HG03558 (cell line): ENCODE measurements around the gene CNST.
A peak's percentile ranks its signal among the peaks of the same experiment; 100 is the strongest.
"Not testable (repeated sequence)": the region's sequence is repeated elsewhere in the genome, so short reads cannot be mapped to it uniquely, and the experiment has no call there.

ENCODE experiments used
- ATAC-seq: cut with Tn5 transposase; IDR thresholded peaks from one replicate; pipeline ENCODE4 v1.9.1; 2021; ENCODE audit warnings: moderate number of reproducible peaks; ENCODE audit not compliant: unreplicated experiment; ENCODE audit errors: extremely low read depth

CNST gene

GRCh38 chr1:246552110-246552509 lies 14.1 kb upstream of the CNST start:
- ATAC-seq = no peak

GRCh38 chr1:246554201-246554600 lies 12.1 kb upstream of the CNST start:
- ATAC-seq = no peak

DNA sequence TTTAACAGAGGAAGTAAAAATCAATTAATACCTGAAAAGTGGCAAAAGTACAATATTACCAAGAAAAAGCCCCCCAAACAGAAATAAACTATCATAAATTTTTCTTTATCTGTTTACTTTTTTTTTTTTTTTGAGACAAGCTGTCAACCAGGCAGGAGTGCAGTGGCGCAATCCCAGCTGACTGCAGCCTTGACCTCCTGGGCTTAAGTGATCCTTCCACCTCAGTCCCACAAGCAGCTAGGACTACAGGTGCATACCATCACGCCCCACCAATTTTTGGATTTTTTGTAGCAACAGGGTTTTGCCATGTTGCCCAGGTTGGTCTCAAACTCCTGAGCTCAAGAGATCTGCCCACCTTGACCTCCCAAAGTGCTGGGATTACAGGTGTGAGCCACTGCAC lies 8.2 kb upstream of the CNST start:
- ATAC-seq = no peak

- ATAC-seq = no peak
These were observed 6.9 kb upstream of the CNST start for GRCh38 chr1:246559310-246559709.

- ATAC-seq = not testable (repeated sequence)
These were observed 5.4 kb upstream of the CNST start for GRCh38 chr1:246560833-246561232.

DNA sequence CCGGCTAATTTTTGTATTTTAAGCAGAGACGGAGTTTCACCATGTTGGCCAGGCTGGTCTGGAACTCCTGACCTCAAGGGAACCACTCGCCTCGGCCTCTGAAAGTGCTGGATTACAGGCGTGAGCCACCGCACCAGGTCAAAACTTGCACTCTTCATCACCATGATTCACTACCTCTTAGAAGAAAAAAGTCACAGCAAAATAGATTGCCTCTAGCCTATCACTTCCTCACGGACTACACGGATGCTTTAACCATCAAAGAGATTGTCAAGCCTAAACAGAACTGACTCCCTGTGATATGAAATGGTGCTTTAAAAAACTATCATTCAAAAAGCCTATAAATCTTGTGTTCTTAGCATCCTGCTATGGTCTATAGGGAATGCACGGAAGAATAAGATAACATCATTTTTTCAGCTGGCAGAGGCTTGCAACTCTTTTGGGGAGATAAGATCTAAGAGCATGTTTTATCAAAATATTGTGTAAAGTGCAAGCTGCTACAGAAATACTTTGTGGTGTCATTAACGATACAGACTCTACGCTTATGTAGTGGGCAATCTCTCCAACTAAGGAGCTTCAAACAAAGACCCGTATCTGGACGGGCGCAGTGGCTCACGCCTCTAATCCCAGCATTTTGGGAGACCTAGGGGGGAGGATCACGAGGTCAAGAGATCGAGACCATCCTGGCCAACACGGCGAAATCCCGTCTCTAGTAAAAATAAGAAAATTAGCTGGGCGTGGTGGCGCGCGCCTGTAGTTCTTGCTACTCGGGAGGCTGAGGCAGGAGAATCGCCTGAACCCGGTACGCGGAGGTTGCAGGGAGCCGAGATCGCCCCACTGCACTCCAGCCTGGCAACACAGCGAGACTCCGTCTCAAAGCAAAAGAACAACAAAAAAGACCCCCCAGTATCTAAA lies 1.2 kb upstream of the CNST start:
- ATAC-seq = no peak

- ATAC-seq = no peak
These were observed 517 bp upstream of the CNST start for GRCh38 chr1:246565751-246566127.

GRCh38 chr1:246566813-246567645 lies 773 bp downstream of the CNST start:
- peak; percentile 2 for ATAC-seq

- ATAC-seq = no peak
These were observed 1.5 kb downstream of the CNST start for GRCh38 chr1:246567646-246568235.

DNA sequence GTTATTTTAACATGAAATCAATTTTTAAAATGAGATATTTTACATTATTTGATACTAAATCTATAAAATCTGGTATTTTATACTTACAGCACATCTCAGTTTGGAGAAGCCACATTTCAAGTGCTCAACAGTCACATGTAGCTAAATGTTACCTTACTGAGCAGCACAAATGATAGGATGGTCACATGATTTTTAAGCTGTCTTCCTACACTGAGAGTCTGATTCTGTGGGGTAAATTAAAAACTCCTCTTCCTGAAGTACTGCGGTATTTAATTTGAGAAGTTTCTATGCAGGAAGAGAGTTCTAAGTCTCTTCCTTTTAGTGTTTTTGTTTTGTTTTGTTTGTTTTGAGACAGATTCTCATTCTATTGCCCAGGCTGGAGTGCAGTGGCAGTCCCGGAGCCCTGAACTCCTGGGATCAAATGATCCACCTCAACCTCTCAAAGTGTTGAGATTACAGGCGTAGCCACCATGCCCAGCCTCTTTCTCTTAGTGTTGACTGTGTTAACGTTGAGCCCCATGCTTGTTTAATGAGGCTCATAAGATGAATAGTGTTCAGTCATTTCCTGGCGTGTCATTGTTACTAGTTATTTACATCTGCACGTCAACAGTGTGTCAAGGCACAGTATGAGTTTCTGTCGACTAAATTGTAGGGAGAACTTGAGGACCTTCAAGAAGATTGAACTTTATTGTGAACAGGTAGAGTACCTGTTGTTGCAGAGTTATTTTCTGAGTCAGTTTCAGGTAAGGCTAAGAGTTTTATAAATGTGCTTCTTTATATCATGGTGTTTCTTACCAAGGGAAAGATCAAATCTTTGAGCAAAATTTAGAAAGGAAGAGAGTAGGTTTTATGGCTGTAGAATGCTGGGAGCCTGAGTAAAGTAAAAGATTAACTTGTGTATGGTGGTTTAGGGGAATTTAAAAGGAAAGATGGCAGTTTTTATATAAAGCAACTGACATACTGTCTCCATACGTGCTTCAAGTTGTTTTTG lies 3.3 kb downstream of the CNST start:
- no peak for ATAC-seq

GRCh38 chr1:246571309-246571708 lies 5.1 kb downstream of the CNST start:
- not testable (repeated sequence) for ATAC-seq

GRCh38 chr1:246571953-246572352 lies 5.7 kb downstream of the CNST start:
- no peak for ATAC-seq

DNA sequence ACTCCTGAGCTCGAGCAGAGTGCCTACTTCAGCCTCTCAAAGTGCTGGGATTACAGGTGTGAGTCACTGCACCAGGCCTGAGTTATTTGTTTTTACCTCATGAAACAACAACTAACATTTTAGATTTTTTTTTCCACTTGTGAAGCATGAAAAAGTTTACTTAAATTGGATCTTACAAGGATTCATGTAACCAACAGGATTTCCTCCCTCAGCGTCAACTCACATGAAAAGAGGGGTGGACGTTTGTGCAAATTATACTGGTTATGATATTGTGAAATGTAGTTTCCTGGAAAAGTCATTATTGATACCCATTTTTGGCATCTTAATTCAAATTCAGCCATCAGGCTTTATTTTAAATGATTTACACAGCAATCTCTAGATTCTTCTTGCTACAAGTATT lies 6.5 kb downstream of the CNST start:
- ATAC-seq = no peak

- no peak for ATAC-seq
These were observed 7.2 kb downstream of the CNST start for GRCh38 chr1:246573491-246573890.

DNA sequence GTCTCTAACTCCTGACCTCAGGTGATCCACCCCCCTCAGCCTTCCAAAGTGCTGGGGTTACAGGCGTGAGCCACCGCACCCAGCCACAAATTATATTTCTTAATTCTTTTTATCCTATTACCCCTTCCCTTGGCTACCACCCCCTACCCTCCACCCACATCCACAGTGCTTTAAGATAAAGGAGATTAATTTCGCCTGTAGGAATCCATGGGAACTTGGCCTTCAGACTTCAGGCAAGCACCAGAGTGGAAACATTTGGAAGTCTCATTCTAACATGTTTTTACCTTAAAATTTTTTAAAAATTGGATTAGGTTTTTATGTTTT lies 10.4 kb downstream of the CNST start:
- no peak for ATAC-seq

GRCh38 chr1:246577082-246577719 lies 10.9 kb downstream of the CNST start:
- no peak for ATAC-seq

DNA sequence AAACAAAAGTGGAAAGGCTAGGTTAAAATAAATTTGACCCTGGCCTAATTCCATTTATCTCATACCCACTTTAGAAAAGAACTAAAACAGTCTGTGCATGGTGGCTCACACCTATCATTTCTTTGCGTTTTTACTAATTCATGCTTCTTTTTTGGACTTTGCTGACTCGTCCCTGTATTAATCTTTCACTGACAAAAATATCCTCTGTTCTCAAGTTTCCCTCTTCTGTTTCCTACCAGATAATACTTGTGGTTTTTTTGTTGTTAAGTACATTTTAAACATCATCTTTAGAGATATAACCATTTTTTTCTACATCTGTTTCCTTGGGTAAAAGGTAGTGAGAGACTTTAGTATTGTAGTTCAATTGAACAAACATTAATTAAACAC lies 11.5 kb downstream of the CNST start:
- ATAC-seq = no peak

GRCh38 chr1:246579818-246580217 lies 13.6 kb downstream of the CNST start:
- peak; percentile 64 for ATAC-seq
